ENCODE results near the gene TSPAN11.

The TSPAN11 gene

GRCh38 chr12:31015215-31015614 lies 88.7 kb downstream of the TSPAN11 start:
- TF ChIP-seq EZH2 (IDR thresholded peaks at IDR 0.05) (no peak), POLR2AphosphoS5 (IDR thresholded peaks at IDR 0.05; ENCODE audit: borderline replicate concordance, low read depth, low read length) (no peak), FOXP2 (optimal IDR thresholded peaks at IDR 0.05; ENCODE audit: control extremely low read depth, extremely low read length, insufficient read depth) (no peak)
- Histone ChIP-seq H3K27ac (no peak overlapping the region), H3K9me3 (ENCODE audit: low read depth, low read length) (no peaks in the 10 kb centered on the region), H3K9ac (ENCODE audit: insufficient read length) (no peak overlapping the region), H3K4me3 (no peak overlapping the region), H3K36me3 (ENCODE audit: insufficient read depth, low read length) (no peaks in the 10 kb centered on the region)
- DNase-seq (ENCODE audit: low read depth, low spot score) = no peak

DNA sequence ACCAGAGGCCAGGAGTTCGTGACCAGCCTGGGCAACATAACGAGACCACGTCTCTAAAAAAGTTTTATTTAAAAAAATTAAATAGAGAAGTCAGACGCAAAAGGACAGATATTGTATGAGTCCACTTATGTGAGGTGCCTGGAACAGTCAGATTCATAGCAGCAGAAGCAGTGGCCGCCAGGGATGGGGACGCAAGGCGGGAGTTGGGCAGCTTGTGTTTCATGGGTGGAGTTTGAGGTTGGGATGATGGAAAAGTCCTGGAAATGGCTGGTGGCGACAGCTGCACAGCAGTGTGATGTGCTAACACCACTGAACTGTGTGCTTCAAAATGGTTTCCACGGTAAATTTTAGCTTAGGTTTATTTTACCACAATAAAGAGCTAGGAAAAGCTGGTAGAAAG lies 89.5 kb downstream of the TSPAN11 start:
- Histone ChIP-seq H3K9me3 (ENCODE audit: low read depth, low read length) (no peaks in the 10 kb centered on the region), H3K27ac (no peak overlapping the region), H3K9ac (ENCODE audit: insufficient read length) (no peak overlapping the region), H3K4me3 (no peak overlapping the region), H3K36me3 (ENCODE audit: insufficient read depth, low read length) (no peaks in the 10 kb centered on the region)
- TF ChIP-seq EZH2 (IDR thresholded peaks at IDR 0.05) (no peak), FOXP2 (optimal IDR thresholded peaks at IDR 0.05; ENCODE audit: control extremely low read depth, extremely low read length, insufficient read depth) (no peak), POLR2AphosphoS5 (IDR thresholded peaks at IDR 0.05; ENCODE audit: borderline replicate concordance, low read depth, low read length) (no peak)
- no peak for DNase-seq (ENCODE audit: low read depth, low spot score)

DNA sequence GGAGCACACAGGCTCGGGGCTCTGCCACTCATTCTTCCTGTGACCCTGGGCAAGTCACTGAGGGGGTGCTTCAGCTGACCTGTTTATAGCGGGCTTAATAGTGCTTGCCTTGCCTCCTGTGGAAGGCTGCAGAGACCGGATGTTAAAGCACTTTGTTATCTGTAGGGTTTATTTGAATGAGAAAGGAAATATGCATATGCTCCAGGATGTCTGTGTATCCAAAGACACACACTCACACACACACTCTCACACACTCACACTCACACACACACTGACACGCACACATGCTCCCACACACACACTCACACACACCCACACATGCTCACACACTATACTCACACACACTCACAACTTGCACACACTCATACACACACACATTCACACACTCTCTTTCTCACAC lies 91.0 kb downstream of the TSPAN11 start:
- H3K27ac ChIP-seq = no peak overlapping the region
- H3K9me3 ChIP-seq (ENCODE audit: low read depth, low read length) = no peaks in the 10 kb centered on the region
- H3K9ac ChIP-seq (ENCODE audit: insufficient read length) = no peak overlapping the region
- H3K4me3 ChIP-seq = no peak overlapping the region
- DNase-seq (ENCODE audit: low read depth, low spot score) = no peak
- TF ChIP-seq EZH2 (IDR thresholded peaks at IDR 0.05) = no peak
- no peak for TF ChIP-seq FOXP2 (optimal IDR thresholded peaks at IDR 0.05; ENCODE audit: control extremely low read depth, extremely low read length, insufficient read depth)
- no peak for TF ChIP-seq POLR2AphosphoS5 (IDR thresholded peaks at IDR 0.05; ENCODE audit: borderline replicate concordance, low read depth, low read length)
- no peaks in the 10 kb centered on the region for H3K36me3 ChIP-seq (ENCODE audit: insufficient read depth, low read length)

DNA sequence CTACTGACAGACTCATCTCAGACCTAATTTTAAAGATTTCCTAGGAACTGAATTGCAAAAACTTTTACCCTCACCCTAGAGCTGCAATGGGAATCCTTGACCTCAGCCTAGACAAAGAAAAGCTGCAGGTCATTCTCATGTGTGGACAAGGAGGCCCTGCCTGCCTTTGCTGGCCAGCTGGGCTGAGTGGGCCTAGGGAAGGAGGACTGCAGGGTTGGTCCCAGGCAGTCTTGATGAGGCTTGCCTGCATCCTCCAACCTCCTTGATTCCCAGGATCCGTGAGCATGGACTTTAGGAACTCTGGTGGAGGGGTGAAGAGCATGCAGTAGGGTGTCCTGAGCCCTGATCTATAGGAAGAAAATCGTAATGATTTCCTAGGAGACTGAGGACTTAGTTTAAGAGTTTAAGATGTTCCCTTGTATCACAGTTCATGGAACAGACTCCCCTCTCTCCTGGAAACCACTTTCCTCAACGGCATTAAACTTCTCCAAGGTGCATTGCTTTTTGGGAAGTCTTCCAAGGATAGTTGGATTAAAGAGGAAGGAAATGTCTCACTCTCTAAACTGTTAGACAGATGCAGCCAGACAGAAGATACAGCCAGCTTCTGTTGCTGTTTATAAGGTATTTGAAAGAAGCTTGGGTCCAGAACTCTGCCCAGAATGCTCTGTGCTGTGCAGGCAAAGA lies 91.7 kb downstream of the TSPAN11 start:
- no peaks in the 10 kb centered on the region for H3K36me3 ChIP-seq (ENCODE audit: insufficient read depth, low read length)
- no peak for TF ChIP-seq POLR2AphosphoS5 (IDR thresholded peaks at IDR 0.05; ENCODE audit: borderline replicate concordance, low read depth, low read length)
- TF ChIP-seq FOXP2 (optimal IDR thresholded peaks at IDR 0.05; ENCODE audit: control extremely low read depth, extremely low read length, insufficient read depth) = no peak
- TF ChIP-seq EZH2 (IDR thresholded peaks at IDR 0.05) = no peak
- H3K9ac ChIP-seq (ENCODE audit: insufficient read length) = no peak overlapping the region
- no peak for DNase-seq (ENCODE audit: low read depth, low spot score)
- no peak overlapping the region for H3K27ac ChIP-seq
- no peak overlapping the region for H3K4me3 ChIP-seq
- H3K9me3 ChIP-seq (ENCODE audit: low read depth, low read length) = no peaks in the 10 kb centered on the region

GRCh38 chr12:31018790-31019505 lies 92.4 kb downstream of the TSPAN11 start:
- no peak for DNase-seq (ENCODE audit: low read depth, low spot score)
- no peak overlapping the region for H3K27ac ChIP-seq
- no peak overlapping the region for H3K9ac ChIP-seq (ENCODE audit: insufficient read length)
- no peak for TF ChIP-seq POLR2AphosphoS5 (IDR thresholded peaks at IDR 0.05; ENCODE audit: borderline replicate concordance, low read depth, low read length)
- TF ChIP-seq EZH2 (IDR thresholded peaks at IDR 0.05) = no peak
- no peak for TF ChIP-seq FOXP2 (optimal IDR thresholded peaks at IDR 0.05; ENCODE audit: control extremely low read depth, extremely low read length, insufficient read depth)
- no peaks in the 10 kb centered on the region for H3K36me3 ChIP-seq (ENCODE audit: insufficient read depth, low read length)
- no peaks in the 10 kb centered on the region for H3K9me3 ChIP-seq (ENCODE audit: low read depth, low read length)
- H3K4me3 ChIP-seq = no peak overlapping the region

DNA sequence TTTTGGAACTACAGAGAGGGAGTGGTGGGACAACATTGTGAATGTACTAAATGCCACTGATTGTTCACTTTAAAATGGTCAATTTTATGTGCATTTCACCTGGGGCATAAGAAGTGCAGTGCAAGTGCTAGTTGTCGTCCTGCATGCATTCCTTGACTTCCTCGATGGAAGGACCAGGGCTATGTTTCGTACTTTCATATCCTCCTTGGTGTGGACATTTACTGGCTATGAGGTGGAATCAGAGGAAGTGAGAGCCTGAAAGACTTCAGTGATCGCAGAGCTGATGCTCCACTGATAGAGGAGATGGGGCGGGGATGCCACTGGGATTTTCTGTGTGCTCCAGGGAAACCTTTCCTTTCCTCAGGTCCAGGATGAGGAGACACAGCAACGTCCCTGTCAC lies 93.0 kb downstream of the TSPAN11 start:
- H3K4me3 ChIP-seq = no peak overlapping the region
- TF ChIP-seq POLR2AphosphoS5 (IDR thresholded peaks at IDR 0.05; ENCODE audit: borderline replicate concordance, low read depth, low read length) (no peak), EZH2 (IDR thresholded peaks at IDR 0.05) (no peak), FOXP2 (optimal IDR thresholded peaks at IDR 0.05; ENCODE audit: control extremely low read depth, extremely low read length, insufficient read depth) (no peak)

GRCh38 chr12:31019976-31020375 lies 93.4 kb downstream of the TSPAN11 start:
- Histone ChIP-seq H3K27ac (no peak overlapping the region), H3K9me3 (ENCODE audit: low read depth, low read length) (no peaks in the 10 kb centered on the region), H3K4me3 (no peak overlapping the region), H3K9ac (ENCODE audit: insufficient read length) (no peak overlapping the region), H3K36me3 (ENCODE audit: insufficient read depth, low read length) (no peaks in the 10 kb centered on the region)
- DNase-seq (ENCODE audit: low read depth, low spot score) = no peak
- TF ChIP-seq FOXP2 (optimal IDR thresholded peaks at IDR 0.05; ENCODE audit: control extremely low read depth, extremely low read length, insufficient read depth) (no peak), POLR2AphosphoS5 (IDR thresholded peaks at IDR 0.05; ENCODE audit: borderline replicate concordance, low read depth, low read length) (no peak), EZH2 (IDR thresholded peaks at IDR 0.05) (no peak)

More for the DNA sequence above, 93.0 kb downstream of the TSPAN11 start:
- H3K36me3 ChIP-seq (ENCODE audit: insufficient read depth, low read length) = no peaks in the 10 kb centered on the region
- DNase-seq (ENCODE audit: low read depth, low spot score) = no peak
- no peak overlapping the region for H3K27ac ChIP-seq
- H3K9me3 ChIP-seq (ENCODE audit: low read depth, low read length) = no peaks in the 10 kb centered on the region
- H3K9ac ChIP-seq (ENCODE audit: insufficient read length) = no peak overlapping the region

- Histone ChIP-seq H3K9ac (ENCODE audit: insufficient read length) (no peak overlapping the region), H3K36me3 (ENCODE audit: insufficient read depth, low read length) (no peaks in the 10 kb centered on the region), H3K9me3 (ENCODE audit: low read depth, low read length) (no peaks in the 10 kb centered on the region), H3K4me3 (no peak overlapping the region), H3K27ac (no peak overlapping the region)
- DNase-seq (ENCODE audit: low read depth, low spot score) = no peak
- TF ChIP-seq FOXP2 (optimal IDR thresholded peaks at IDR 0.05; ENCODE audit: control extremely low read depth, extremely low read length, insufficient read depth) = no peak
- no peak for TF ChIP-seq POLR2AphosphoS5 (IDR thresholded peaks at IDR 0.05; ENCODE audit: borderline replicate concordance, low read depth, low read length)
- no peak for TF ChIP-seq EZH2 (IDR thresholded peaks at IDR 0.05)
Observed at GRCh38 chr12:31020385-31021166, 94.0 kb downstream of the TSPAN11 start.
